WTC11 (cell line): ENCODE measurements around the gene FAM117B. TPM values are rescaled to one million over a fixed set of nuclear protein-coding genes. Genes with fewer than 3 reads are reported as not detected.
A peak's percentile ranks its signal among the peaks of the same experiment; 100 is the strongest.

Experiments used
- ATAC-seq: fragments of 200-7000 bp; cut with Tn5 transposase; 2 replicates; pipeline ENCODE4 v1.10.0; 2021; ENCODE audit warnings: mild to moderate bottlenecking, moderate library complexity
- CTCF ChIA-PET: fragments of 300-600 bp; sonication (Branson Sonifier 250); formaldehyde crosslinking; loops from one replicate; lab custom pipeline; 2021; ENCODE audit warnings: antibody characterized with exemption; lab: Charles Lee
- POLR2A ChIA-PET: fragments of 350-600 bp; sonication (Branson Sonifier 250); formaldehyde crosslinking; loops from one replicate; lab custom pipeline; 2021; ENCODE audit warnings: antibody characterized with exemption; lab: Charles Lee
- DNase-seq: peaks from one replicate; pipeline ENCODE4 v3.0.0; 2021; ENCODE audit warnings: low spot score
- H3K27ac Mint-ChIP-seq: 2 replicates; pipeline ENCODE4 v1.8.0; 2021; ENCODE audit warnings: mixed read lengths
- H3K27me3 Mint-ChIP-seq: 2 replicates; pipeline ENCODE4 v1.8.0; 2021; ENCODE audit warnings: low read depth, mild to moderate bottlenecking, moderate library complexity, mixed read lengths
- H3K36me3 Mint-ChIP-seq: 2 replicates; pipeline ENCODE4 v1.8.0; 2021; ENCODE audit warnings: mixed read lengths
- H3K4me1 Mint-ChIP-seq: 2 replicates; pipeline ENCODE4 v1.8.0; 2022; ENCODE audit warnings: mixed read lengths
- H3K4me3 Mint-ChIP-seq: 2 replicates; pipeline ENCODE4 v1.8.0; 2021; ENCODE audit warnings: mild to moderate bottlenecking, moderate library complexity, mixed read lengths
- H3K9me3 Mint-ChIP-seq: 2 replicates; pipeline ENCODE4 v1.8.0; 2021; ENCODE audit warnings: mixed read lengths
- ELF4 ChIP-seq: sonication (generic); formaldehyde crosslinking; IDR thresholded peaks from 2 replicates; pipeline ENCODE4 v1.8.1; 2022; ENCODE audit warnings: low read depth, mild to moderate bottlenecking, moderate library complexity, missing genetic modification reagents
- ESRRA ChIP-seq: sonication (generic); formaldehyde crosslinking; IDR thresholded peaks from 2 replicates; pipeline ENCODE4 v1.8.1; 2022; ENCODE audit warnings: mild to moderate bottlenecking, missing genetic modification reagents, borderline replicate concordance
- SOX15 ChIP-seq: fragments of 250-450 bp; sonication (Bioruptor Pico); IDR thresholded peaks from 2 replicates; pipeline ENCODE4 v1.9.0; 2021; ENCODE audit warnings: mild to moderate bottlenecking
- TCF7 ChIP-seq: sonication (generic); formaldehyde crosslinking; IDR thresholded peaks from 2 replicates; pipeline ENCODE4 v1.8.0; 2022; ENCODE audit warnings: mild to moderate bottlenecking, low read depth, missing genetic modification reagents, moderate library complexity
- TP53 ChIP-seq: sonication (generic); formaldehyde crosslinking; IDR thresholded peaks from 2 replicates; pipeline ENCODE4 v1.8.1; 2023; ENCODE audit warnings: mild to moderate bottlenecking, missing genetic modification reagents
- ZNF121 ChIP-seq: sonication (generic); formaldehyde crosslinking; IDR thresholded peaks from 2 replicates; pipeline ENCODE4 v1.8.0; 2023; ENCODE audit warnings: missing genetic modification reagents
- ZNF317 ChIP-seq: sonication (generic); formaldehyde crosslinking; IDR thresholded peaks from 2 replicates; pipeline ENCODE4 v1.8.1; 2023; ENCODE audit warnings: low read depth, mild to moderate bottlenecking, moderate library complexity, missing genetic modification reagents, borderline replicate concordance
- ZNF396 ChIP-seq: fragments of 250-450 bp; sonication (Bioruptor Pico); IDR thresholded peaks from 2 replicates; pipeline ENCODE4 v1.8.0; 2021; ENCODE audit warnings: mild to moderate bottlenecking, moderate library complexity, borderline replicate concordance
- total RNA-seq: library from RNA; stranded (reverse); gene quantifications from 3 replicates; pipeline ENCODE4 v1.2.3, GENCODE V29; 2021
- TF ChIP-seq, protein P1 (sequence below): sonication (generic); formaldehyde crosslinking; IDR thresholded peaks from 2 replicates; pipeline ENCODE4 v1.8.1; 2022; ENCODE audit warnings: low read depth, missing genetic modification reagents, borderline replicate concordance
- TF ChIP-seq, protein P2 (sequence below): sonication (generic); formaldehyde crosslinking; IDR thresholded peaks from 2 replicates; pipeline ENCODE4 v1.8.1; 2022; ENCODE audit warnings: missing genetic modification reagents, borderline replicate concordance
- TF ChIP-seq, protein P3 (sequence below): sonication (generic); formaldehyde crosslinking; IDR thresholded peaks from 2 replicates; pipeline ENCODE4 v1.8.1; 2022; ENCODE audit warnings: mild to moderate bottlenecking, moderate library complexity, missing genetic modification reagents
- TF ChIP-seq, protein P4 (sequence below): fragments of 250-450 bp; sonication (Bioruptor Pico); IDR thresholded peaks from 2 replicates; pipeline ENCODE4 v1.9.0; 2021; ENCODE audit warnings: mild to moderate bottlenecking
- TF ChIP-seq, protein P5 (sequence below): sonication (generic); formaldehyde crosslinking; conservative IDR thresholded peaks from 2 replicates; pipeline ENCODE4 v1.8.1; 2022; ENCODE audit warnings: mild to moderate bottlenecking, missing genetic modification reagents
- TF ChIP-seq, protein P6 (sequence below): sonication (generic); formaldehyde crosslinking; IDR thresholded peaks from 2 replicates; pipeline ENCODE4 v1.8.0; 2023; ENCODE audit warnings: mild to moderate bottlenecking, missing genetic modification reagents

The FAM117B gene
- total RNA-seq, 1 experiment from 2014 or later = 18.1 TPM

DNA sequence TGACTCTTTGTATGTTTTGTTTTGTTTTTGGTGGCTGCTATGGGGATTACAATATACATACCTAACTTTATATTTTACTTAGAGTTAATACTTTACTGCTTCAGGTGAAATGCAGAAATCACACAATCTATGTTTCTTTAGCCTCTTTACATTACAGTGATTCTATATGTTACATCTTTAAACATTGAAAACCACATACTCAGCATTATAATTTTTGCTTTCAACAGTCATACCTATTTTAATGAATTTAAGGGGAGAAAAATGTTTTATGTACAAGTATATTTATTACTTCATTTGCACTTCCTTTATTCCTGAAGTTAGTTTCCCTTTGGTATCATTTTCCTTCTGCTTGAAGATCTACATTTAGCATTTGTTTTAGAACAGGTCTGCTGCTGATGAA, 23.1 kb downstream of the FAM117B start (continued):
- TF ChIP-seq, protein P1, sequence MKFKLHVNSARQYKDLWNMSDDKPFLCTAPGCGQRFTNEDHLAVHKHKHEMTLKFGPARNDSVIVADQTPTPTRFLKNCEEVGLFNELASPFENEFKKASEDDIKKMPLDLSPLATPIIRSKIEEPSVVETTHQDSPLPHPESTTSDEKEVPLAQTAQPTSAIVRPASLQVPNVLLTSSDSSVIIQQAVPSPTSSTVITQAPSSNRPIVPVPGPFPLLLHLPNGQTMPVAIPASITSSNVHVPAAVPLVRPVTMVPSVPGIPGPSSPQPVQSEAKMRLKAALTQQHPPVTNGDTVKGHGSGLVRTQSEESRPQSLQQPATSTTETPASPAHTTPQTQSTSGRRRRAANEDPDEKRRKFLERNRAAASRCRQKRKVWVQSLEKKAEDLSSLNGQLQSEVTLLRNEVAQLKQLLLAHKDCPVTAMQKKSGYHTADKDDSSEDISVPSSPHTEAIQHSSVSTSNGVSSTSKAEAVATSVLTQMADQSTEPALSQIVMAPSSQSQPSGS (CRISPR knock-in tag) = no peak
- TF ChIP-seq ZNF121 (CRISPR knock-in tag) (no peak), ZNF396 (CRISPR knock-in tag) (no peak), ZNF317 (CRISPR knock-in tag) (no peak), TCF7 (CRISPR knock-in tag) (no peak), TP53 (no peak)
- TF ChIP-seq, protein P2, sequence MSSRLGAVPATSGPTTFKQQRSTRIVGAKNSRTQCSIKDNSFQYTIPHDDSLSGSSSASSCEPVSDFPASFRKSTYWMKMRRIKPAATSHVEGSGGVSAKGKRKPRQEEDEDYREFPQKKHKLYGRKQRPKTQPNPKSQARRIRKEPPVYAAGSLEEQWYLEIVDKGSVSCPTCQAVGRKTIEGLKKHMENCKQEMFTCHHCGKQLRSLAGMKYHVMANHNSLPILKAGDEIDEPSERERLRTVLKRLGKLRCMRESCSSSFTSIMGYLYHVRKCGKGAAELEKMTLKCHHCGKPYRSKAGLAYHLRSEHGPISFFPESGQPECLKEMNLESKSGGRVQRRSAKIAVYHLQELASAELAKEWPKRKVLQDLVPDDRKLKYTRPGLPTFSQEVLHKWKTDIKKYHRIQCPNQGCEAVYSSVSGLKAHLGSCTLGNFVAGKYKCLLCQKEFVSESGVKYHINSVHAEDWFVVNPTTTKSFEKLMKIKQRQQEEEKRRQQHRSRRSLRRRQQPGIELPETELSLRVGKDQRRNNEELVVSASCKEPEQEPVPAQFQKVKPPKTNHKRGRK (CRISPR knock-in tag) = no peak
- TF ChIP-seq, protein P3, sequence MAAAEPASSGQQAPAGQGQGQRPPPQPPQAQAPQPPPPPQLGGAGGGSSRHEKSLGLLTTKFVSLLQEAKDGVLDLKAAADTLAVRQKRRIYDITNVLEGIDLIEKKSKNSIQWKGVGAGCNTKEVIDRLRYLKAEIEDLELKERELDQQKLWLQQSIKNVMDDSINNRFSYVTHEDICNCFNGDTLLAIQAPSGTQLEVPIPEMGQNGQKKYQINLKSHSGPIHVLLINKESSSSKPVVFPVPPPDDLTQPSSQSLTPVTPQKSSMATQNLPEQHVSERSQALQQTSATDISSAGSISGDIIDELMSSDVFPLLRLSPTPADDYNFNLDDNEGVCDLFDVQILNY (CRISPR knock-in tag) = no peak
- TF ChIP-seq, all 79 proteins: peak for 0

DNA sequence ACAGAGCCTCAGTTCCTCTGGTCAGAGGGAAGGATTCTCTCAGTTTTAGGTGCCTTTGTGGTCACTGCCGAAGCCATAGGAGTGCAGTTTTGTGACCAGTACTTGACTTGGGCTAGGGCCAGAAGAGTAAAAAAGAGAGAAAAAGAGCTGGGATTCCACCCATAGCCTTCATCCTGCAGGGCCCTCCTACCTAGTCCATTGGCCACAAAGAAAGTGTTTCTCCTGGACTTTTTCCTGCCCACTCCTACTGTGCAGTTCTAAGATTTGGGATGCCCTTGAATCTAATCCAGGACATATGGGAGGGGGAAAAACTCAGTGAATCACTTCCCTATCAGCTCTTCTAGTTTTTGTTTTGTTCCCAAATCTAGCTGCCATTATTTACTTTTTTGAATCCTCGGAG, 26.0 kb downstream of the FAM117B start:
- peak overlapping the region; percentile 28 for H3K27ac Mint-ChIP-seq
- CTCF ChIA-PET = no interaction called here
- no peak for ATAC-seq
- TF ChIP-seq ESRRA (no peak), SOX15 (CRISPR knock-in tag) (no peak), ZNF121 (CRISPR knock-in tag) (no peak), ELF4 (CRISPR knock-in tag) (no peak), ZNF396 (CRISPR knock-in tag) (no peak)
- TF ChIP-seq, protein P4, sequence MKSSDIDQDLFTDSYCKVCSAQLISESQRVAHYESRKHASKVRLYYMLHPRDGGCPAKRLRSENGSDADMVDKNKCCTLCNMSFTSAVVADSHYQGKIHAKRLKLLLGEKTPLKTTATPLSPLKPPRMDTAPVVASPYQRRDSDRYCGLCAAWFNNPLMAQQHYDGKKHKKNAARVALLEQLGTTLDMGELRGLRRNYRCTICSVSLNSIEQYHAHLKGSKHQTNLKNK = no peak
- TF ChIP-seq, all 79 proteins: peak for 0
- DNase-seq = no peak
- Mint-ChIP-seq H3K27me3 (no peaks in the 10 kb centered on the region), H3K36me3 (no peaks in the 10 kb centered on the region), H3K9me3 (no peaks in the 10 kb centered on the region), H3K4me3 (no peak overlapping the region), H3K4me1 (no peaks in the 10 kb centered on the region)
- POLR2A ChIA-PET = interaction anchor here (1.1 kb wide), 1 partner anchor 18 kb away, joined by 6 read pairs; no protein-coding TSS in a partner anchor

DNA sequence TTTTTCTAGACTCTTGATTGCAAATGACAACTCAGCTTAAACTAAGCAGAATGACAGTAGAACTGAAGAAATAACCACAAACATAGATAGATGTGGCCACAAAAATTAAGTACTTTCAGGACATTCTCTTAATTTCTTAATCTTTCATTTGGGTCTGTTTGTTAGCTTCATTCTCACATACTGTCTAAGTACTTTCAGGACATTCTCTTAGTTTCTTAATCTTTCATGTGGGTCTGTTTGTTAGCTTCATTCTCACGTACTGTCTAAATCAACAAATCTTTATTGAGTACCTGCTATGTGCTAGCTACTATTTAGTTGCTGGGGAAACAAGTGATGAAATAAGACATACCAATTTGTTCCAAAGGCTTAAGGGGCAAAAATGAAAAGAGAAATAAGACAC, 35.1 kb downstream of the FAM117B start:
- no peak for ATAC-seq

More for the DNA sequence above, 35.1 kb downstream of the FAM117B start:
- no peak for DNase-seq
- no peaks in the 10 kb centered on the region; the same call in 1 of the 2 replicates for H3K4me1 Mint-ChIP-seq
- TF ChIP-seq, protein P4 = no peak
- TF ChIP-seq, protein P5, sequence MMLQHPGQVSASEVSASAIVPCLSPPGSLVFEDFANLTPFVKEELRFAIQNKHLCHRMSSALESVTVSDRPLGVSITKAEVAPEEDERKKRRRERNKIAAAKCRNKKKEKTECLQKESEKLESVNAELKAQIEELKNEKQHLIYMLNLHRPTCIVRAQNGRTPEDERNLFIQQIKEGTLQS (CRISPR knock-in tag) = no peak
- TF ChIP-seq, protein P6, sequence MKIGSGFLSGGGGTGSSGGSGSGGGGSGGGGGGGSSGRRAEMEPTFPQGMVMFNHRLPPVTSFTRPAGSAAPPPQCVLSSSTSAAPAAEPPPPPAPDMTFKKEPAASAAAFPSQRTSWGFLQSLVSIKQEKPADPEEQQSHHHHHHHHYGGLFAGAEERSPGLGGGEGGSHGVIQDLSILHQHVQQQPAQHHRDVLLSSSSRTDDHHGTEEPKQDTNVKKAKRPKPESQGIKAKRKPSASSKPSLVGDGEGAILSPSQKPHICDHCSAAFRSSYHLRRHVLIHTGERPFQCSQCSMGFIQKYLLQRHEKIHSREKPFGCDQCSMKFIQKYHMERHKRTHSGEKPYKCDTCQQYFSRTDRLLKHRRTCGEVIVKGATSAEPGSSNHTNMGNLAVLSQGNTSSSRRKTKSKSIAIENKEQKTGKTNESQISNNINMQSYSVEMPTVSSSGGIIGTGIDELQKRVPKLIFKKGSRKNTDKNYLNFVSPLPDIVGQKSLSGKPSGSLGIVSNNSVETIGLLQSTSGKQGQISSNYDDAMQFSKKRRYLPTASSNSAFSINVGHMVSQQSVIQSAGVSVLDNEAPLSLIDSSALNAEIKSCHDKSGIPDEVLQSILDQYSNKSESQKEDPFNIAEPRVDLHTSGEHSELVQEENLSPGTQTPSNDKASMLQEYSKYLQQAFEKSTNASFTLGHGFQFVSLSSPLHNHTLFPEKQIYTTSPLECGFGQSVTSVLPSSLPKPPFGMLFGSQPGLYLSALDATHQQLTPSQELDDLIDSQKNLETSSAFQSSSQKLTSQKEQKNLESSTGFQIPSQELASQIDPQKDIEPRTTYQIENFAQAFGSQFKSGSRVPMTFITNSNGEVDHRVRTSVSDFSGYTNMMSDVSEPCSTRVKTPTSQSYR (CRISPR knock-in tag) = no peak
- H3K27ac Mint-ChIP-seq = peak overlapping the region; percentile 78; the same call in 1 of the 2 replicates
- no peaks in the 10 kb centered on the region for H3K9me3 Mint-ChIP-seq
- ChIA-PET POLR2A (interaction anchor here (0.5 kb wide), 1 partner anchor 10 kb away, joined by 3 read pairs; no protein-coding TSS in a partner anchor), CTCF (no interaction called here)
- H3K4me3 Mint-ChIP-seq = no peak overlapping the region
- H3K27me3 Mint-ChIP-seq = no peaks in the 10 kb centered on the region
- H3K36me3 Mint-ChIP-seq = no peaks in the 10 kb centered on the region
